Fibroblast of the aortic adventitia (primary cell): ENCODE results near the gene SAE1. TPM values are rescaled to one million over a fixed set of nuclear protein-coding genes. Genes with fewer than 3 reads are reported as not detected.

Source experiments
- DNase-seq: peaks from one replicate; pipeline ENCODE4 v3.0.0-alpha.2; 2010; ENCODE audit warnings: low read depth
- H3K4me3 ChIP-seq: 2 replicates; pipeline ENCODE4 v1.5.1; 2011; ENCODE audit warnings: low read depth, mild to moderate bottlenecking, control low read depth, low read length, moderate library complexity
- CTCF ChIP-seq: IDR thresholded peaks from 2 replicates; pipeline ENCODE4 v1.5.1; 2011; ENCODE audit warnings: mild to moderate bottlenecking, low read length, control low read depth, inconsistent platforms; ENCODE audit not compliant: insufficient read depth
- total RNA-seq: library from RNA; depleted of rRNA; stranded (reverse); fragments of >200 nt; gene quantifications from 2 replicates; pipeline ENCODE4 v1.2.3, GENCODE V29; 2012; ENCODE audit warnings: low replicate concordance

The SAE1 gene
- total RNA-seq, 1 donor: 140 TPM

GRCh38 chr19:47158367-47158791 is 27.7 kb downstream of the SAE1 start:
- no peak for DNase-seq
- no peak for TF ChIP-seq CTCF

GRCh38 chr19:47158879-47159503 is 28.4 kb downstream of the SAE1 start:
- no peak for TF ChIP-seq CTCF
- DNase-seq: no peak
- no peak overlapping the region for H3K4me3 ChIP-seq

More at GRCh38 chr19:47158367-47158791, 27.7 kb downstream of the SAE1 start:
- no peak overlapping the region for H3K4me3 ChIP-seq

GRCh38 chr19:47161876-47162489 is 31.3 kb downstream of the SAE1 start:
- peak; percentile 39 for DNase-seq
- no peak for TF ChIP-seq CTCF
- H3K4me3 ChIP-seq: no peak overlapping the region

- TF ChIP-seq CTCF: no peak
- DNase-seq: no peak
- no peak overlapping the region for H3K4me3 ChIP-seq
These were observed 37.4 kb downstream of the SAE1 start for GRCh38 chr19:47168065-47168464.

GRCh38 chr19:47172666-47173455 is 42.2 kb downstream of the SAE1 start:
- no peak for DNase-seq
- H3K4me3 ChIP-seq: no peak overlapping the region
- no peak for TF ChIP-seq CTCF

GRCh38 chr19:47176071-47176626 is 45.5 kb downstream of the SAE1 start:
- no peak for TF ChIP-seq CTCF
- peak; percentile 86 for DNase-seq
- H3K4me3 ChIP-seq: no peak overlapping the region
